Measurements from ENCODE around the gene USP37. TPM values are rescaled to one million over a fixed set of nuclear protein-coding genes. Genes with fewer than 3 reads are reported as not detected.

USP37 gene
- total and polyA plus RNA-seq, 2 of the 13 experiments (the other 11 are each of a cell fraction or from before 2014, with no cell fraction given) = 6.5 to 30.6 TPM

DNA sequence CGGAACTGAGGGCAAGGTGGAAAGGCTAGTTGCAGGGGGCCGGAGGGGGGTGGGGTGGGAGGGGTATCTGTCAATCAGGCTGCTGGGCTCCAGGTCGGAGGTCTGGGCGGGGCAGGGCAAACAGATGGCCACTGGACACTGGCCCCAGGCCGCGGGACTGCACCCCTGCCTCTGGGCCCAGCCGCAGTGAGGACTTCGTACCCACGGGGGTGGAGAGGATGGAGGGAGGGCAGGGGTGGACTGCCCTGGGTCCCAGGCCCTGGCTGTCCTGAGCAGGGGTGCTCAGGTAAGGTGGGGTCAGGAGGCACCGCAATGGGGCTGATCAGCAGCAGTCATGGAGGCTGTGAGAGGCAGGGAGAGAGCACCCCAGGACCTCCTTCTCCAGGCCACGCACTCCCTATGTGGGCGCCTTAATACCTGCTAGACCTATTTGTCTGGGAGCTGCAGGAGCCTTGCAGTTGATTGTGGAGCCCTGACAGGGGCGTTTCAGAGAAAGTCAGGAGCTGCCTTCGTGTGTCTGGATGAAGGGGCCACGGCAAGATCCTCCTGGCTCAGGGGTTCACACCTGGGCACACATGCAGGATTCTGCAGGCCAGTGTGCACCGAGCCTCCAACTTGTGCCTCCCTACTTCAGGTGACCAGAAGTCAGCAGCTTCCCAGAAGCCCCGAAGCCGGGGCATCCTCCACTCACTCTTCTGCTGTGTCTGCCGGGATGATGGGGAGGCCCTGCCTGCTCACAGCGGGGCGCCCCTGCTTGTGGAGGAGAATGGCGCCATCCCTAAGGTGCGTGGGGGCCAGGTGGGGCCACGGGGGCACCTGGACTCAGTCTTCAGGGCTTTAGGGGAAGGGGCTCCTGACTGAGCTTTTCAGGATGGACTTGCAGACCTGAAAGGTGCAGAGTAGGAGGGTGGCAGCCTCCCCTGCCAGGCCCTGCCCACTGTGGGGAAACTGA lies 166.9 kb downstream of the USP37 start (continued):
- TF ChIP-seq PRMT3 (CRISPR knock-in tag; IDR thresholded peaks at IDR 0.05; ENCODE audit: borderline replicate concordance, low read depth) = no peak
- TF ChIP-seq, protein P1, sequence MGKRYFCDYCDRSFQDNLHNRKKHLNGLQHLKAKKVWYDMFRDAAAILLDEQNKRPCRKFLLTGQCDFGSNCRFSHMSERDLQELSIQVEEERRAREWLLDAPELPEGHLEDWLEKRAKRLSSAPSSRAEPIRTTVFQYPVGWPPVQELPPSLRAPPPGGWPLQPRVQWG (CRISPR knock-in tag; IDR thresholded peaks at IDR 0.05; ENCODE audit: borderline replicate concordance, low read depth) = no peak
- TF ChIP-seq SATB2 (CRISPR knock-in tag; IDR thresholded peaks at IDR 0.05) = no peak
- TF ChIP-seq SMYD3 (CRISPR knock-in tag; IDR thresholded peaks at IDR 0.05) = no peak
- TF ChIP-seq MYC (CRISPR knock-in tag; IDR thresholded peaks at IDR 0.05; ENCODE audit: borderline replicate concordance) = peak; percentile 86
- peak; percentile 34; the same call in 1 of the 2 replicates for TF ChIP-seq KLF15 (CRISPR knock-in tag; IDR thresholded peaks at IDR 0.05; ENCODE audit: borderline replicate concordance)
- peak; percentile 87 for TF ChIP-seq CBFB (CRISPR knock-in tag; IDR thresholded peaks at IDR 0.05)
- no peak for TF ChIP-seq NFATC3 (CRISPR knock-in tag; IDR thresholded peaks at IDR 0.05)
- peak; percentile 77; the same call in 1 of the 2 replicates for TF ChIP-seq FOXO1 (CRISPR knock-in tag; IDR thresholded peaks at IDR 0.05)
- TF ChIP-seq ZNF672 (CRISPR knock-in tag; IDR thresholded peaks at IDR 0.05) = no peak
- TF ChIP-seq RCOR2 (CRISPR knock-in tag; IDR thresholded peaks at IDR 0.05) = peak; percentile 81
- TF ChIP-seq, protein P2, sequence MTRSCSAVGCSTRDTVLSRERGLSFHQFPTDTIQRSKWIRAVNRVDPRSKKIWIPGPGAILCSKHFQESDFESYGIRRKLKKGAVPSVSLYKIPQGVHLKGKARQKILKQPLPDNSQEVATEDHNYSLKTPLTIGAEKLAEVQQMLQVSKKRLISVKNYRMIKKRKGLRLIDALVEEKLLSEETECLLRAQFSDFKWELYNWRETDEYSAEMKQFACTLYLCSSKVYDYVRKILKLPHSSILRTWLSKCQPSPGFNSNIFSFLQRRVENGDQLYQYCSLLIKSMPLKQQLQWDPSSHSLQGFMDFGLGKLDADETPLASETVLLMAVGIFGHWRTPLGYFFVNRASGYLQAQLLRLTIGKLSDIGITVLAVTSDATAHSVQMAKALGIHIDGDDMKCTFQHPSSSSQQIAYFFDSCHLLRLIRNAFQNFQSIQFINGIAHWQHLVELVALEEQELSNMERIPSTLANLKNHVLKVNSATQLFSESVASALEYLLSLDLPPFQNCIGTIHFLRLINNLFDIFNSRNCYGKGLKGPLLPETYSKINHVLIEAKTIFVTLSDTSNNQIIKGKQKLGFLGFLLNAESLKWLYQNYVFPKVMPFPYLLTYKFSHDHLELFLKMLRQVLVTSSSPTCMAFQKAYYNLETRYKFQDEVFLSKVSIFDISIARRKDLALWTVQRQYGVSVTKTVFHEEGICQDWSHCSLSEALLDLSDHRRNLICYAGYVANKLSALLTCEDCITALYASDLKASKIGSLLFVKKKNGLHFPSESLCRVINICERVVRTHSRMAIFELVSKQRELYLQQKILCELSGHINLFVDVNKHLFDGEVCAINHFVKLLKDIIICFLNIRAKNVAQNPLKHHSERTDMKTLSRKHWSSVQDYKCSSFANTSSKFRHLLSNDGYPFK (CRISPR knock-in tag; IDR thresholded peaks at IDR 0.05; ENCODE audit: borderline replicate concordance) = peak; percentile 69; the same call in 1 of the 2 replicates
- no peak for TF ChIP-seq PCBP1 (IDR thresholded peaks at IDR 0.05; ENCODE audit: borderline replicate concordance, low read depth, low read length)
- TF ChIP-seq SP1 (IDR thresholded peaks at IDR 0.05) = no peak
- peak; percentile 83 for TF ChIP-seq SP1 (CRISPR knock-in tag; IDR thresholded peaks at IDR 0.05)
- TF ChIP-seq, protein P3, sequence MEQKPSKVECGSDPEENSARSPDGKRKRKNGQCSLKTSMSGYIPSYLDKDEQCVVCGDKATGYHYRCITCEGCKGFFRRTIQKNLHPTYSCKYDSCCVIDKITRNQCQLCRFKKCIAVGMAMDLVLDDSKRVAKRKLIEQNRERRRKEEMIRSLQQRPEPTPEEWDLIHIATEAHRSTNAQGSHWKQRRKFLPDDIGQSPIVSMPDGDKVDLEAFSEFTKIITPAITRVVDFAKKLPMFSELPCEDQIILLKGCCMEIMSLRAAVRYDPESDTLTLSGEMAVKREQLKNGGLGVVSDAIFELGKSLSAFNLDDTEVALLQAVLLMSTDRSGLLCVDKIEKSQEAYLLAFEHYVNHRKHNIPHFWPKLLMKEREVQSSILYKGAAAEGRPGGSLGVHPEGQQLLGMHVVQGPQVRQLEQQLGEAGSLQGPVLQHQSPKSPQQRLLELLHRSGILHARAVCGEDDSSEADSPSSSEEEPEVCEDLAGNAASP (CRISPR knock-in tag; IDR thresholded peaks at IDR 0.05; ENCODE audit: borderline replicate concordance) = peak; percentile 97
- TF ChIP-seq ZBTB7A (CRISPR knock-in tag; IDR thresholded peaks at IDR 0.05) = peak; percentile 65
- TF ChIP-seq ZNF225 (CRISPR knock-in tag; IDR thresholded peaks at IDR 0.05) = no peak
- no peak for TF ChIP-seq CEBPB (IDR thresholded peaks at IDR 0.05; ENCODE audit: borderline replicate concordance, low read depth, low read length)
- TF ChIP-seq TARDBP (CRISPR knock-in tag; IDR thresholded peaks at IDR 0.05) = peak; percentile 94
- TF ChIP-seq HOXA3 (CRISPR knock-in tag; IDR thresholded peaks at IDR 0.05) = peak; percentile 91
- TF ChIP-seq ZFP62 (CRISPR knock-in tag; IDR thresholded peaks at IDR 0.05) = no peak
- TF ChIP-seq ZNF33A (CRISPR knock-in tag; IDR thresholded peaks at IDR 0.05; ENCODE audit: borderline replicate concordance) = no peak
- TF ChIP-seq ZNF883 (CRISPR knock-in tag; IDR thresholded peaks at IDR 0.05; ENCODE audit: not compliant biosample characterization) = no peak
- peak; percentile 100 for TF ChIP-seq SP5 (CRISPR knock-in tag; IDR thresholded peaks at IDR 0.05; ENCODE audit: borderline replicate concordance, low read depth)
- TF ChIP-seq, protein P4, sequence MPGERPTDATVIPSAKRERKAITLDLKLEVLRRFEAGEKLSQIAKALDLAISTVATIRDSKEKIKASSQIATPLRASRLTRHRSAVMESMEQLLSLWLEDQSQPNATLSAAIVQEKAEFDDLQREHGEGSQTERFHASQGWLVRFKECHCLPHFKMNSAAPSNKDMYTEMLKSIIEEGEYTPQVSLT (CRISPR knock-in tag; IDR thresholded peaks at IDR 0.05; ENCODE audit: borderline replicate concordance, low read depth) = no peak; the same call in 1 of the 2 replicates

Data from HepG2 (cell line).